ENCODE measurements around the gene MVB12B.

- no peak for TF ChIP-seq ZNF547 (CRISPR knock-in tag; IDR thresholded peaks at IDR 0.05)
- no peak for TF ChIP-seq NAIF1 (CRISPR knock-in tag; IDR thresholded peaks at IDR 0.05; ENCODE audit: borderline replicate concordance)
- no peak for TF ChIP-seq ZBTB20 (CRISPR knock-in tag; IDR thresholded peaks at IDR 0.05; ENCODE audit: borderline replicate concordance, low read depth)
- TF ChIP-seq SMARCC2 (IDR thresholded peaks at IDR 0.05) = no peak
- TF ChIP-seq CTCF (CRISPR knock-in tag; IDR thresholded peaks at IDR 0.05) = no peak
Observed at GRCh38 chr9:126309427-126310189, 17.0 kb upstream of the MVB12B start.
